ENCODE measurements around the gene TNFSF13B.
"Not testable (repeated sequence)": the region's sequence is repeated elsewhere in the genome, so short reads cannot be mapped to it uniquely, and the experiment has no call there.

TNFSF13B gene, protein sequence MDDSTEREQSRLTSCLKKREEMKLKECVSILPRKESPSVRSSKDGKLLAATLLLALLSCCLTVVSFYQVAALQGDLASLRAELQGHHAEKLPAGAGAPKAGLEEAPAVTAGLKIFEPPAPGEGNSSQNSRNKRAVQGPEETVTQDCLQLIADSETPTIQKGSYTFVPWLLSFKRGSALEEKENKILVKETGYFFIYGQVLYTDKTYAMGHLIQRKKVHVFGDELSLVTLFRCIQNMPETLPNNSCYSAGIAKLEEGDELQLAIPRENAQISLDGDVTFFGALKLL

DNA sequence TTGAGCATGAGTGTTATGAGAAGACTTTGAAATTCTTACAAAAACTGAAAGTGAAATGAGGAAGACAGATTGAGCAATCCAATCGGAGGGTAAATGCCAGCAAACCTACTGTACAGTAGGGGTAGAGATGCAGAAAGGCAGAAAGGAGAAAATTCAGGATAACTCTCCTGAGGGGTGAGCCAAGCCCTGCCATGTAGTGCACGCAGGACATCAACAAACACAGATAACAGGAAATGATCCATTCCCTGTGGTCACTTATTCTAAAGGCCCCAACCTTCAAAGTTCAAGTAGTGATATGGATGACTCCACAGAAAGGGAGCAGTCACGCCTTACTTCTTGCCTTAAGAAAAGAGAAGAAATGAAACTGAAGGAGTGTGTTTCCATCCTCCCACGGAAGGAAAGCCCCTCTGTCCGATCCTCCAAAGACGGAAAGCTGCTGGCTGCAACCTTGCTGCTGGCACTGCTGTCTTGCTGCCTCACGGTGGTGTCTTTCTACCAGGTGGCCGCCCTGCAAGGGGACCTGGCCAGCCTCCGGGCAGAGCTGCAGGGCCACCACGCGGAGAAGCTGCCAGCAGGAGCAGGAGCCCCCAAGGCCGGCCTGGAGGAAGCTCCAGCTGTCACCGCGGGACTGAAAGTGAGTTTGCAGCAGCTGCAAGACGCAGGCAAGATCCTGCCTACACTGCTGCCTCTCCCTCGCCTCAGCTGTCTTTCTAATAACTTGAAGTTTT lies at the start of gene TNFSF13B:
Gene TNFSF13B (plus strand): TSS at position 118 of the 728 bp plus-strand sequence. CDS start 178 bp downstream, at position 296.
- Mint-ChIP-seq H3K27ac (peak within 1 kb of the TSS; percentile 93), H3K4me3 (peak within 1 kb of the TSS; percentile 83), H3K27me3 (no peaks in the 10 kb centered on the region), H3K4me1 (ENCODE audit: low read depth) (peaks cover 52% of the 10 kb centered on the region), H3K9me3 (peaks cover 4% of the 10 kb centered on the region), H3K36me3 (ENCODE audit: low read depth) (no peaks in the 10 kb centered on the region)

DNA sequence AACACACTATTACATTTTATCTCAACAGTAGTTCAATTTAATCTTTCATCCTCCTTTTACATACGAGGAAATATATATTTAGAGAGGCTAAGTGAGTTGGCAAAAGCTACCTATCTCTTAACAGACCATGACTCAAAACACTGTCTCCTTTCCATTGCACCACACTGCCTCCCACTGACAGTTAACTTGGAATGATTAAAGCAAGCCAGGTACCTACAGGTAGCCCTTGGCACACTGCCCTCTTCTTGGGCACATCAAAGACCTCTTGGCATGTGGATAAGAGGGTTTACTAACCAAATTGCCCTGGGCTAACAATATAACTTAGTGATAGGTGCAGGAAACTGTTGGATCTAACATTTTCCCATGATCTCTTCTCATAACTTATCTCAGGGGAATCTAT lies 49.5 kb upstream of the TNFSF13B start:
- Mint-ChIP-seq H3K4me3 (peak overlapping the region; percentile 88), H3K9me3 (no peaks in the 10 kb centered on the region), H3K36me3 (ENCODE audit: low read depth) (peaks cover 5% of the 10 kb centered on the region), H3K4me1 (ENCODE audit: low read depth) (peaks cover 76% of the 10 kb centered on the region), H3K27me3 (no peaks in the 10 kb centered on the region), H3K27ac (peak overlapping the region; percentile 36)

DNA sequence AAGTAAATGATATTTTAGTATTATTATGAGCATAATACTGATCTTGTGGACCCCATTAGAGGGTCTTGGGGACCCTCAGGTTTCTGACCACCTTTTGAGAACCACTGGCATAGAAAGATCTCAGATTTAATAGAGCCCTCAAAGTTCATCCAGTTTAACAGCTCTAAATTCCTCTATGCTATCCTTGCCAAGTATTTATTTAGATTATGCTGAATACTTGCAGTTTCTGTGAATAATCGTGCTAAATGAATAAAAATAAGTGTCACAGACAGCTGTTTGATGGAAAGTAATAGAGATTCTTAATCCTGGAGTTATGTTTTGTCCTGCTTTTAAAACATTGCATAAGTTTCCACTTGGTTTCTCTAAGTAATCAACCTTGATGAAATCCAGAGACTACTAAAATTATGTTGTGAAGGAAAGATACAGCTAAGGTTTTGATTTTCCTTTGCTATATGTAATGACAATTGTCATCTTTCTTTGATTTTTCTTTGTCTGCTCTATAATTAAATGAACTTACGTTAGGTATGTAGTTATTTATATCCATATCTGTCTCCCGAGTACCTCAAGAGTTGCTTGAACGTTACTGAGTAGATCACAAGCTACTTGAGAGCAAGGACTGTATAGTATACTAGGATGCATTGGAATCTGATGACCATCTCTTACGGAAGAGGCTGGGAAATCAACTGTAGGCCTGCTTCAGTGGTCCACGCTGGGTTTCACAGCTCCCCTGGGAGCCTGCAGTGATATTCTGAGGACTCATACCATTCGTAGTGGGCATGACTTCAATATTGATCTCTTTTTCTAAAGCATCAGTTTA lies 45.6 kb upstream of the TNFSF13B start:
- Mint-ChIP-seq H3K36me3 (ENCODE audit: low read depth) (no peaks in the 10 kb centered on the region), H3K4me3 (no peak overlapping the region), H3K27me3 (no peaks in the 10 kb centered on the region), H3K27ac (no peak overlapping the region), H3K9me3 (no peaks in the 10 kb centered on the region), H3K4me1 (ENCODE audit: low read depth) (peaks cover 80% of the 10 kb centered on the region)

DNA sequence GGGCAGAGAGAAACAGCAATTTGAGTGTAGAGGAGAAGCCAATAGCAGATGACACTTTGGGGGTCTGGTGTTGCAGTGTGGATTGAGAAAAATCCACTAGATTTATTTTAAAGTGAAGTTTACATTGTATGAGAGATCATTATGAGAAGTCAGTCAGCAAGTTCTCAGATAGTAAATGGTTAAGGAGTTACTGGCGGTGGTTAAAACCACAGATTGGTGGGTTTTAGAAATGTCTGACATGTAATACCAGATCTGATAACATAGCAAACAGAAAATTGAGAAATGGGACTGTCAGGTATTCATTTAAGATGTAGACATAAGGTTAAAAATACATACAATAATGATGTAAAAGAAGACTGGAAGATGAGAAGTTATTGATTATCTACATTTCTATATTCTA lies 44.1 kb upstream of the TNFSF13B start:
- no peak overlapping the region for H3K4me3 Mint-ChIP-seq
- H3K4me1 Mint-ChIP-seq (ENCODE audit: low read depth) = peaks cover 65% of the 10 kb centered on the region
- H3K36me3 Mint-ChIP-seq (ENCODE audit: low read depth) = peaks cover 14% of the 10 kb centered on the region
- H3K9me3 Mint-ChIP-seq = no peaks in the 10 kb centered on the region
- no peak overlapping the region for H3K27ac Mint-ChIP-seq
- H3K27me3 Mint-ChIP-seq = no peaks in the 10 kb centered on the region

DNA sequence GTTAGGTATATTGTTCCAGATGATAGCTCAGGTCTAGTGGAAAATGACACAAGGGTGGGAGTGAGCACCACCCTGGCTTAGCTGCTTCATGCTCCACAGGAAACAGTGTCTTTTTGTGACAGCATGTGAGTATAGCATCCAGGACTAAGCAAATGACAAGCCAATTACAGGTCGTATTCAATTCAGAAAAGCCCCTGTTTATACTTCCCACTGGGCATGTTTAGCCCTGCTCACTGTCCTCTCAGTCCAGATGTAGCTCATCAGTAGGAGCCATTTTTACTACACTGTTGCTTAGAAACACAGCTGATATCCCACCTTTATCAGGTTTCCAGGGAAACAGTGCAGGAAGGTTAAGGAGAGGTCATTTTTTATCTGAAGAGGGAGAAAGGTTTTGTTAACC lies 43.3 kb upstream of the TNFSF13B start:
- no peak overlapping the region for H3K27ac Mint-ChIP-seq
- H3K4me3 Mint-ChIP-seq = no peak overlapping the region
- peaks cover 15% of the 10 kb centered on the region for H3K36me3 Mint-ChIP-seq (ENCODE audit: low read depth)
- H3K27me3 Mint-ChIP-seq = no peaks in the 10 kb centered on the region
- no peaks in the 10 kb centered on the region for H3K9me3 Mint-ChIP-seq
- H3K4me1 Mint-ChIP-seq (ENCODE audit: low read depth) = peaks cover 57% of the 10 kb centered on the region

- Mint-ChIP-seq H3K27ac (no peak overlapping the region), H3K27me3 (no peaks in the 10 kb centered on the region), H3K4me1 (ENCODE audit: low read depth) (peaks cover 54% of the 10 kb centered on the region)
Measured at GRCh38 chr13:108227651-108228272, 41.8 kb upstream of the TNFSF13B start.

GRCh38 chr13:108230377-108230776 lies 39.1 kb upstream of the TNFSF13B start:
- H3K36me3 Mint-ChIP-seq (ENCODE audit: low read depth) = peaks cover 23% of the 10 kb centered on the region
- H3K4me3 Mint-ChIP-seq = no peak overlapping the region
- no peaks in the 10 kb centered on the region for H3K27me3 Mint-ChIP-seq
- peaks cover 29% of the 10 kb centered on the region for H3K4me1 Mint-ChIP-seq (ENCODE audit: low read depth)
- H3K27ac Mint-ChIP-seq = no peak overlapping the region
- H3K9me3 Mint-ChIP-seq = no peaks in the 10 kb centered on the region

More at GRCh38 chr13:108227651-108228272, 41.8 kb upstream of the TNFSF13B start:
- H3K36me3 Mint-ChIP-seq (ENCODE audit: low read depth) = peaks cover 15% of the 10 kb centered on the region
- H3K9me3 Mint-ChIP-seq = no peaks in the 10 kb centered on the region
- H3K4me3 Mint-ChIP-seq = no peak overlapping the region

- Mint-ChIP-seq H3K36me3 (ENCODE audit: low read depth) (peaks cover 14% of the 10 kb centered on the region), H3K27me3 (no peaks in the 10 kb centered on the region), H3K9me3 (peaks cover 28% of the 10 kb centered on the region), H3K4me1 (ENCODE audit: low read depth) (no peaks in the 10 kb centered on the region), H3K27ac (no peak overlapping the region), H3K4me3 (no peak overlapping the region)
Measured at GRCh38 chr13:108249150-108249549, 20.4 kb upstream of the TNFSF13B start.

- Mint-ChIP-seq H3K27ac (no peak overlapping the region), H3K27me3 (no peaks in the 10 kb centered on the region), H3K36me3 (ENCODE audit: low read depth) (peaks cover 10% of the 10 kb centered on the region), H3K4me3 (no peak overlapping the region), H3K4me1 (ENCODE audit: low read depth) (no peaks in the 10 kb centered on the region), H3K9me3 (peaks cover 4% of the 10 kb centered on the region)
Measured at GRCh38 chr13:108257248-108257647, 12.3 kb upstream of the TNFSF13B start.

DNA sequence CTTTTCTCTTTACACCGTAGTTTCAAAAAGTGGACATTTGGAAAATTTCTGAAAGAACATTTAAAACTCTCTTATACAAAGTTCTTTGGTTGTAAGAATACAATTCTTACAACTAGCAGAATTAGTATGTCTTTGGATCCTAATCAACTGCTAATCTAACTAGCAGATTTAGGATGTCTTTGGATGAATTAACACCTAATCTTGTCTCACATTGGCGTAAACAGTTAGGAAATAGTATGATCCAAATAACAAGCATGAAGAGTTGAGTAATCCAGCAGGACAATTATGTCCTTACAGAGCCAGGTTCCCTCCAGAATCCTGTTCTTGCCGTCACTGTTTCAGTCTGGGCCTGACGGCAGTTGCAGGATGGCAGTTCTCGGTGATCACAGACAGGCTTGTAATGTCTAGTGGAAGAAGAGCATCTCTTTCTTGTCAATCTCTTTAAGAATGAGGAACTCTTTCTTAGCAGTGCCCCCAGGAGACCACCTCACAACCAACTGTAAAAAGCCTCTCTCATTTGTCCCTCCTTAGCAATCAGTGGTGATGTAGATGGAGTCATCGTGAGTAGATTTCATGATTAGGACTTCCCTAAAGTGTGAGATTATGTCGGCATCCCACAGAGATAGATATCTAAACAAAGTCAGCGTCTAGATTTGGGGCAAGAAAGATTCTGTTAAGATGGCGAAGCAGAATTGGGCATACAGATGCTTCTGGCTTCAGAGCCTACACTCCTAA lies 5.7 kb upstream of the TNFSF13B start:
- Mint-ChIP-seq H3K27ac (no peak overlapping the region), H3K36me3 (ENCODE audit: low read depth) (no peaks in the 10 kb centered on the region), H3K4me1 (ENCODE audit: low read depth) (peaks cover 25% of the 10 kb centered on the region), H3K9me3 (peaks cover 7% of the 10 kb centered on the region), H3K27me3 (no peaks in the 10 kb centered on the region), H3K4me3 (no peak overlapping the region)

- Mint-ChIP-seq H3K27ac (peak overlapping the region; percentile 28), H3K36me3 (ENCODE audit: low read depth) (no peaks in the 10 kb centered on the region), H3K9me3 (peaks cover 7% of the 10 kb centered on the region), H3K27me3 (no peaks in the 10 kb centered on the region), H3K4me1 (ENCODE audit: low read depth) (peaks cover 47% of the 10 kb centered on the region), H3K4me3 (peak overlapping the region; percentile 56)
Measured at GRCh38 chr13:108266321-108266990, 3.1 kb upstream of the TNFSF13B start.

DNA sequence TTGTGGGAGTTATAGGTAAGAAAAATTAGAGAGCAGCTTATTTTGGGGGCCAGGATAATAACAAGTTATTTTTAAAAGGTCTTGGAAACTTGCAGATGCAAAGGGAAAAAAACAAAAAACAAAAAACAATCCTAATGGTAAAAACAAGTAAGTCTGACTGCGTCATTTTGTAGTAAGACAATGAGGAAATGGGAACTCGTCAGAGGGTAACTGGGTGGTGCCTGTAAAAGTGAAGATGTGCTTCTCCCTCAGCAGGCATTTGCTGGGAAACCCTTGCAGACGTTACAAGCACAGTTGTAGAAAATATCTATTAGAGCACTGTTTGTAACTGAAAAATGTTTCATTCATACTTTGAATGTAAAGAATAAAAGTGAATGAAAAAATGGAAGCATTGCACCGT lies 2.2 kb upstream of the TNFSF13B start:
- Mint-ChIP-seq H3K4me3 (no peak overlapping the region), H3K36me3 (ENCODE audit: low read depth) (no peaks in the 10 kb centered on the region), H3K27ac (no peak overlapping the region), H3K27me3 (no peaks in the 10 kb centered on the region), H3K4me1 (ENCODE audit: low read depth) (peaks cover 51% of the 10 kb centered on the region), H3K9me3 (peaks cover 7% of the 10 kb centered on the region)

DNA sequence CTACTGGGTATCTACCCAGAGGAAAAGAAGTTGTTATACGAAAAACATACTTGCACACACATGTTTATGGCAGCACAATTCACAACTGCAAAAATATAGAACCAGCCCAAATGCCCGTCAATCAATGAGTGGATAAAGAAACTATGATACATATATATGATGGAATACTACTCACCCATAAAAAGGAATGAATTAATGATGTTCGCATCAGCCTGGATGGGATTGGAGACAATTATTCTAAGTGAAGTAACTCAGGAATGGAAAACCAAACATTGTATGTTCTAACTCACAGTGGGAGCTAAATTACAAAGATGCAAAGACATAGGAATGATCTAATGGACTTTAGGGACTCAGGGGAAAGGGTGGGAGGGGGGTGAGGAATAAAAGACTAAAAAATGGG lies 1.7 kb upstream of the TNFSF13B start:
- H3K9me3 Mint-ChIP-seq; H3K27ac Mint-ChIP-seq; H3K27me3 Mint-ChIP-seq; H3K4me3 Mint-ChIP-seq; H3K36me3 Mint-ChIP-seq (ENCODE audit: low read depth): not testable (repeated sequence)
- H3K4me1 Mint-ChIP-seq (ENCODE audit: low read depth) = peaks cover 52% of the 10 kb centered on the region
